Thoracic aorta (tissue), 2 donors: ENCODE results near the gene FBXO22. TPM values are rescaled to one million over a fixed set of nuclear protein-coding genes. Genes with fewer than 3 reads are reported as not detected.

Experiments
- ATAC-seq: fragments of 150-250 bp; one replicate; pipeline ENCODE4 v1.8.0; 2017; ENCODE audit warnings: low read depth; ENCODE audit not compliant: insufficient number of reproducible peaks, low FRiP score
- DNase-seq: peaks from one replicate; pipeline ENCODE4 v3.0.0-alpha.2; 2020; ENCODE audit warnings: low spot score
- H3K27ac ChIP-seq, 2 donors: fragments of 200-600 bp; sonication (generic); 1 replicate in 1 of 2; 2 replicates in 1 of 2; pipeline ENCODE4 v1.5.1; 2016; ENCODE audit warnings: mild to moderate bottlenecking in 2 of 2, moderate library complexity in 2 of 2
- H3K27me3 ChIP-seq: fragments of 200-600 bp; sonication (generic); replicated peaks from 2 replicates; pipeline ENCODE4 v1.6.0; 2016; ENCODE audit warnings: mild to moderate bottlenecking; ENCODE audit not compliant: insufficient read depth
- H3K36me3 ChIP-seq: fragments of 200-600 bp; sonication (generic); one replicate; pipeline ENCODE4 v1.5.1; 2016
- H3K4me1 ChIP-seq, 2 donors: fragments of 200-600 bp; sonication (generic); 1 replicate in 1 of 2; 2 replicates in 1 of 2; pipeline versions ENCODE4 v1.5.1 to v1.6.0; 2016; ENCODE audit warnings: low read depth in 2 of 2, mild to moderate bottlenecking in 1 of 2; ENCODE audit not compliant: control insufficient read depth in 1 of 2
- H3K4me3 ChIP-seq: fragments of 200-600 bp; sonication (generic); 2 replicates; pipeline ENCODE4 v1.5.1; 2016; ENCODE audit warnings: mild to moderate bottlenecking
- H3K9me3 ChIP-seq: fragments of 200-600 bp; sonication (generic); 2 replicates; pipeline ENCODE4 v1.5.1; 2016
- total RNA-seq, 2 donors: library from RNA; depleted of rRNA; stranded (reverse); fragments of >200 nt; gene quantifications; one replicate each; pipeline versions ENCODE4 v1.1.0 to v1.2.3, GENCODE V29; 2016
- TF ChIP-seq, protein P1 (sequence below): fragments of 200-600 bp; sonication (generic); IDR thresholded peaks from one replicate; pipeline ENCODE4 v1.5.1; 2019; ENCODE audit warnings: antibody characterized with exemption

Gene FBXO22
- total RNA-seq: 10 to 100 TPM; 14.7 to 20.7 TPM

DNA sequence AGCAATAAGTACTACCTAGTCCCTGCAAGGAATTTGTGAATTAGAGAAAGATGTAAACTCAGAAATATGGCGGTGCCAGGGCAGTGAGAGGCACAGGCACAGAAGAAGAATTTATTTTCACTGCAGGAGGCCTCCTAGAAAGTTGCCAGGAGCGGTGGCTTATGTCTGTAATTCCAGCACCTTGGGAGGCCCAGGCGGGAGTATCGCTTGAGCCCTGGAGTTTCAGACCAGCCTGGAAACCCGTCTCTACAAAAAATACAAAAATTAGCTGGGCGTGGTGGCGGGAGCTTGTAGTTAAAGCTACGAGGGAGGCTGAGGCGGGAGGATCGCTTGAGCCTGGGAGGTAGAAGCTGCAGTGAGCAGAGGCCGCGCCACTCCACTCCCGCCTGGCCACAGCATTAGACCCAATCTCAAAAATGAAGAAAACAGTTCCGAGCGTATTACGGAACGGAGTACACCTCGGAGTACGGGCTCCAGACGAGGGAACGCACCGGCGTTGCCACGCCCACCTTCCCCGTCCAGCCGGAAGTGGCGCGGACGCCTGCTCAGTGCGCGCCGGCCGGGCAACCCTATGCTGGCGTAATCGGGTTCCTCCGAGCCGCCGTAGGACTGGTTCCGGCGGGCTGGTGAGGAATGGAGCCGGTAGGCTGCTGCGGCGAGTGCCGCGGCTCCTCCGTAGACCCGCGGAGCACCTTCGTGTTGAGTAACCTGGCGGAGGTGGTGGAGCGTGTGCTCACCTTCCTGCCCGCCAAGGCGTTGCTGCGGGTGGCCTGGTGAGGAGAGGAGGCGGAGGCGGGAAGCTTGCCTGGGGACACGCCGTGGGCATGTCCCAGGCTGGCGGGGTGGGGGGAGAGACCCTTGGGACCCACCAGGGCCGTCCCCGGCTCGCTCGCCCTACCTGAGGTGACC is at the start of gene FBXO22:
Gene FBXO22, plus strand, starts transcription at position 548 of the 909 bp plus-strand sequence. Its CDS starts 86 bp downstream, at position 634.
- peak; percentile 80 for ATAC-seq
- TF ChIP-seq, protein P1, sequence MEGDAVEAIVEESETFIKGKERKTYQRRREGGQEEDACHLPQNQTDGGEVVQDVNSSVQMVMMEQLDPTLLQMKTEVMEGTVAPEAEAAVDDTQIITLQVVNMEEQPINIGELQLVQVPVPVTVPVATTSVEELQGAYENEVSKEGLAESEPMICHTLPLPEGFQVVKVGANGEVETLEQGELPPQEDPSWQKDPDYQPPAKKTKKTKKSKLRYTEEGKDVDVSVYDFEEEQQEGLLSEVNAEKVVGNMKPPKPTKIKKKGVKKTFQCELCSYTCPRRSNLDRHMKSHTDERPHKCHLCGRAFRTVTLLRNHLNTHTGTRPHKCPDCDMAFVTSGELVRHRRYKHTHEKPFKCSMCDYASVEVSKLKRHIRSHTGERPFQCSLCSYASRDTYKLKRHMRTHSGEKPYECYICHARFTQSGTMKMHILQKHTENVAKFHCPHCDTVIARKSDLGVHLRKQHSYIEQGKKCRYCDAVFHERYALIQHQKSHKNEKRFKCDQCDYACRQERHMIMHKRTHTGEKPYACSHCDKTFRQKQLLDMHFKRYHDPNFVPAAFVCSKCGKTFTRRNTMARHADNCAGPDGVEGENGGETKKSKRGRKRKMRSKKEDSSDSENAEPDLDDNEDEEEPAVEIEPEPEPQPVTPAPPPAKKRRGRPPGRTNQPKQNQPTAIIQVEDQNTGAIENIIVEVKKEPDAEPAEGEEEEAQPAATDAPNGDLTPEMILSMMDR: no peak
- Histone ChIP-seq H3K9me3 (no peaks in the 10 kb centered on the region), H3K4me3 (peak within 1 kb of the TSS; percentile 86), H3K4me1 (peaks cover 4 to 18% of the 10 kb centered on the region in 2 donors), H3K27ac (peak within 1 kb of the TSS; percentile 27 to 77), H3K27me3 (no peaks in the 10 kb centered on the region), H3K36me3 (no peaks in the 10 kb centered on the region)
- DNase-seq: peak; percentile 66

- Histone ChIP-seq H3K4me1 (peaks cover 0 to 3% of the 10 kb centered on the region in 2 donors), H3K27ac (no peak overlapping the region), H3K36me3 (no peaks in the 10 kb centered on the region), H3K27me3 (no peaks in the 10 kb centered on the region), H3K9me3 (no peaks in the 10 kb centered on the region), H3K4me3 (no peak overlapping the region)
- no peak for DNase-seq
- no peak for ATAC-seq
- TF ChIP-seq, protein P1: no peak
Observed at GRCh38 chr15:75857886-75858285, 45.8 kb upstream of the FBXO22 start.

- no peaks in the 10 kb centered on the region for H3K9me3 ChIP-seq
- no peaks in the 10 kb centered on the region for H3K27me3 ChIP-seq
- TF ChIP-seq, protein P1: no peak
- H3K36me3 ChIP-seq: no peaks in the 10 kb centered on the region
- DNase-seq (no peak), ATAC-seq (no peak)
- no peak overlapping the region for H3K27ac ChIP-seq
- H3K4me3 ChIP-seq: no peak overlapping the region
- H3K4me1 ChIP-seq: peaks cover 3 to 6% of the 10 kb centered on the region in 2 donors
Observed at GRCh38 chr15:75861750-75862402, 41.8 kb upstream of the FBXO22 start.

GRCh38 chr15:75862796-75863195 is 40.9 kb upstream of the FBXO22 start:
- H3K4me3 ChIP-seq: no peak overlapping the region
- no peaks in the 10 kb centered on the region for H3K36me3 ChIP-seq
- H3K27me3 ChIP-seq: no peaks in the 10 kb centered on the region
- peaks cover 3 to 12% of the 10 kb centered on the region in 2 donors for H3K4me1 ChIP-seq
- ATAC-seq (no peak), DNase-seq (no peak)
- TF ChIP-seq, protein P1: no peak
- H3K27ac ChIP-seq: no peak overlapping the region
- no peaks in the 10 kb centered on the region for H3K9me3 ChIP-seq
